ENCODE results near the gene PTGS2.

DNA sequence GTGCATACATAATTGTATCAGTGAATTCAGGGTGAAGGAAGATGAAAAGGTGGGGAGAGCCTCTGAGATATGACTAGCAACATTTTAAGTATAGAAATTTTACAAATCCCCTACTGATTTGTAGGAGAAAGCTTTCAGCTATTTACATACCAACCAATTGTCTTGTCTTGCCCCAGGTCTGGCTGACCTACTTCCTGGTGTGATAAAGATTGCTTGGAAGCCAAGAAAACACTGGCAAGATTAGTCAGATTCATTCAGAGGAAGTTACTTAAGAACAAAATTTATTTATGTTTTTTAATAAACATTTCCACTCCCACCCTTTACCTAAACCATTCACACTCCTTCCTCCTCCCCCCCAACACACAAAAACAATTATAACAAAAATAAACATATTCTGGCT is 17.5 kb downstream of the PTGS2 start:
- TF ChIP-seq GATA2 (IDR thresholded peaks at IDR 0.05; ENCODE audit: low read depth, low read length) = no peak
- TF ChIP-seq GATA3 (IDR thresholded peaks at IDR 0.05; ENCODE audit: low read depth, low read length) = no peak
